DMS53 treated with DMSO at 0.1 percent for 48 hours (cell line): Measurements from ENCODE around the gene ANKRD13D.

ENCODE experiments used
- DNase-seq: peaks from one replicate; lab custom pipeline; 2025; ENCODE audit not compliant: unreplicated experiment; lab: John Stamatoyannopoulos, UW

Gene ANKRD13D

GRCh38 chr11:67285541-67286498 lies 3.3 kb upstream of the ANKRD13D start:
- DNase-seq: no peak

GRCh38 chr11:67286621-67287333 lies 2.3 kb upstream of the ANKRD13D start:
- no peak for DNase-seq

GRCh38 chr11:67287355-67288197 lies 1.5 kb upstream of the ANKRD13D start:
- no peak for DNase-seq

GRCh38 chr11:67288198-67288451 lies 978 bp upstream of the ANKRD13D start:
- no peak for DNase-seq

GRCh38 chr11:67288452-67289225 lies 464 bp upstream of the ANKRD13D start:
- peak; percentile 71 for DNase-seq

GRCh38 chr11:67289651-67290479 lies 762 bp downstream of the ANKRD13D start:
- DNase-seq: no peak

GRCh38 chr11:67290801-67291200 lies 1.7 kb downstream of the ANKRD13D start:
- DNase-seq: no peak

GRCh38 chr11:67291481-67292381 lies 2.6 kb downstream of the ANKRD13D start:
- DNase-seq: no peak

GRCh38 chr11:67292671-67293070 lies 3.6 kb downstream of the ANKRD13D start:
- DNase-seq: no peak

GRCh38 chr11:67293090-67293489 lies 4.0 kb downstream of the ANKRD13D start:
- no peak for DNase-seq

GRCh38 chr11:67295846-67296245 lies 6.7 kb downstream of the ANKRD13D start:
- DNase-seq: no peak

- DNase-seq: no peak
These were observed 9.7 kb downstream of the ANKRD13D start for GRCh38 chr11:67298786-67299185.

- no peak for DNase-seq
These were observed 10.5 kb downstream of the ANKRD13D start for GRCh38 chr11:67299471-67300191.

- no peak for DNase-seq
These were observed 11.2 kb downstream of the ANKRD13D start for GRCh38 chr11:67300256-67300755.

- no peak for DNase-seq
These were observed 11.7 kb downstream of the ANKRD13D start for GRCh38 chr11:67300756-67301312.

GRCh38 chr11:67301313-67301921 lies 12.3 kb downstream of the ANKRD13D start:
- DNase-seq: no peak

GRCh38 chr11:67301951-67302516 lies 12.9 kb downstream of the ANKRD13D start:
- DNase-seq: peak; percentile 85
